Globus pallidus (tissue), 1 donor: ENCODE results near the gene SNUPN.

ENCODE experiments used
- DNase-seq: peaks from one replicate; pipeline ENCODE4 v3.0.0-alpha.2; 2015; ENCODE audit warnings: low spot score

SNUPN gene

DNA sequence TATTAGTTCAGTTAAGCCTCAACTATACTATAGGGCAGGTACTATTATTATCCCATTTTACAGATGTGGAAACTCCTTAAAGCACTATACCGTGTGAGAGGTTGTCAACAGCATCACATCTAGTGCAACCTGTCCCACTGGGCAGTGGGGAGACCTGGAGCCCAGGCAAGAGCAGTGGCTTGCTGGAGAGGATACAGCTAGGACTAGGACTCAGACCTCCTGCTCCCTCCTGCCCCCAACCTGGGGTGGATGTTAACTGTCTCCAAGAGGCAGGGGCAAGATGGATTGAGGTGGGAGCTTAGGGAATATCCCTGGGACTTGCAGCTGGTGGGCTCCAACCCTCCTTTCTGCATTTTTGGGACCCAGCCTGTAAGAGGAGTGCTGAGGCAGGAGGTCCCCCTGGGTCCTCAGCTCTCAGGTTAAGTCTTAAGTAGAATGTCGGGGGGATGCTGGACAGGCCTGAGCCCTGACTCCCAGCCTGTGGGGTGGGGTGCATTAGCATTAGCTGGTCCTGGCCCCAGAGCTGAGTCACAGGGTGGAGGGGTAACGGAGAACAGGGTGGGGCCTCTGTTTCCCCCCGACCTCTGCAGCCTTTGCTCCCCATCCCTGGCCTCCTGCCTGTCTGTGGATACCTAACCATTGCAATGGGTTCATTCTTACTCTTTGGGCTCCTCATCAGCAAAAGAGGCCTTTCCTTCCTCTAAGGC lies 28.8 kb upstream of the SNUPN start:
- no peak for DNase-seq

DNA sequence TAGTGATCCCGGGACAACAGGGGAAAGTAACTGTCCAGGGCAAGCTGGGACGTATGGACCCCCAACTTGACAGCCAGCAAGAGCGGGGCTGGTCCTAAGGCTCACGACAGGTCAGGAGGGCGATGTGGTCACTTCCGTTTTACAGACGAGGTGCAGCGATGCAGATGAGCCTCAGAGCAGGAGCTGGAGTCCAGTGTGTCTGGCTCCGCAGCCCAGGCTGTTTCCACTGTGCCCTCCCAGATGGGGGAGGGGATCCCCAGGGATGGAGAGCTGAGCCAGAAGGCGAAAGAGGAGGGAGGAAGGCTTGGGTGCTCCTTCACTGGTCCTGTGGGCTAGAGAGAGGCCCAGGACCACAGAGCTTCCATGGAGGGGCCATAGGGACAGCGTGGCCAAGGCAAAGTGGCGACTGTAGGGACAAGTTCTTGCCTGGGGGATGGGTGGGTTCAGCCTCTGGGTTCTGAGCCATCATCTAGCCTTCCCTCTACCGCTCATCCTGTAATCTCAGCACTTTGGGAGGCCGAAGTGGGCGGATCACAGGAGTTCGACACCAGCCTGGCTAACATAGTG lies 27.9 kb upstream of the SNUPN start:
- no peak for DNase-seq

DNA sequence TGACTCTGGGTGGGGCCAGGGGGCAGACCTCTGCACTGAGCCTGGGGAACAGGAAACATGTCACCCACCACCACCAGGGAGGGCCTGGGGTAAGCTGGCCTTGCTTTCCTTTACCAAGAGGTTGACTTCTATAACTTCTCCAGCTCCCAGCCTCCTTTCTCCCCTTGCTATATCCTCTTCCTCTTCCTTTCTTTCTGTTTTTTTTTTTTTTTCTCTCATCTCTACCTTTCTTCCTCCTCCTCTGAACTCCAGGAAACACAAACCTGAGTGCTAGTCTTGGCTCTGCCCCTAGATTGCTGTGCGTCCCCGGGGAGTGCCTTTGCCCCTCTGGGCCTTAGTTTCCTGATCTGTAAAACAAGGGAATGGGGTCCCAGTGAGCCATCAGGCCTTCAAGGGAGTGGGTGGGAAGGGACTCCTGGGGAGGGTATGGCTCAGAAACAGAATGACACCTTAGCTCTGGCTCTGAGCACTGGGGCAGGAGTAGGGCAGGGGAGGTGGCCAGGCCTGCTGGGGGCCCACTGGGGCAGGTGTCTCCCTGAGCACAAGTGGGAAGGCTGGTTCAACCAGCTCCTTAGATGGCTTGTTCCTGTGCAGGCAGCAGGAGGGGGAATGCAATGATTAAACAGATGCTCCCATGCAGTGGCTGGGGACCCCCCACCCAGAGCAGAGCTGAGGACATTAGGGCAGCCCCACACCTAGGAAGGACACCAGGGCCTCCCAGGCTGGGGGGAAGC lies 26.5 kb upstream of the SNUPN start:
- DNase-seq = no peak

DNA sequence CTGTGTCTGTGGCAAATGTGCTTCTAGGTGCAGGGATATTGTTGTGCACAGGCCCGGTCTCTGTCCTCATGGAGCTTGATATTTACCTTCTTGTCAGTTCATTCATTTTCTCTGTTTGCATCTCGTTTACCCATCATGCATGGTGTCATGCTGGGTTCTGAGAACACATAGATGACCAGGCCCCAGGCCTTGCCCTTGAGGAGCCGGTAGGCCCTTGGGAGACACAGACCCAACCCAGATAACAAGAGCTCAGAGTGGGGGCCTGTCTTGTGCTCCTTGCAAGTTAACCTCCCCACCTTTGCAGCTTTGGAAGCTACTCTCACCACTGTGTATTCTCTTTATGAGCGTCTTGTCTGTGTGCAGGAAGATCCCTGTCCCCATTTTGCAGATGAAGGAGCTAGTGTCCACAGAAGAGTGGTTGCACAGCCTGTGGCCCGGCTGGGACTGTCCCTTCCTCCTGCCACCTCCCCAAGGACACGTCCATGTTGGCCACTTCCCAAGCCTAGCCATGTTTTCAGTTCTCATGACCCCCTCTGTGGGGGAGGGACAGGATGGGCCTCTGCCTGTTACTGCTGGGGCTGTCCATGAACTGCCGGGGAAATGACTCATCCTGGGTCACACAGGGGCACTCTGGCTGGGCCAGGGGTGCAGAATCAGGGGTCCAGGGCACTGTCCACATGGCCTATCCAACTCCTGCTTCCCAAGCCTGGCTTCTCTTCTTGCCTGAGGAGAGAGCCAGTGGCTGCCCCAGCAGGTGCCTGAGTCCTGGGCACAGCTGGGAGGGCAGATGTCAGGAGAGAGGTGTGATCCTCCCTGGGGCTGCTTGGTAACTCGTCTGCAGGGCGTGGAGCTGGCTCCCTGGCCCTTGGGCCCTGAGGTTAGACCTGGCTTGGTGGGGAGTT lies 25.6 kb upstream of the SNUPN start:
- DNase-seq = no peak

DNA sequence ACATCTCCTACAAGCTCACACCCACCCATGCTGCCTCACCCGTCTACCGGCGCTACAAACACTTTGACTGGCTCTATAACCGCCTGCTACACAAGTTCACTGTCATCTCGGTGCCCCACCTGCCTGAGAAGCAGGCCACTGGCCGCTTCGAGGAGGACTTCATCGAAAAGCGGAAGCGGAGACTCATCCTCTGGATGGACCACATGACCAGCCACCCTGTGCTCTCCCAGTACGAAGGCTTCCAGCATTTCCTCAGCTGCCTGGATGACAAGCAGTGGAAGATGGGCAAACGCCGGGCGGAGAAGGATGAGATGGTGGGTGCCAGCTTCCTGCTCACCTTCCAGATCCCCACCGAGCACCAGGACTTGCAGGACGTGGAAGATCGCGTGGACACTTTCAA lies 24.3 kb upstream of the SNUPN start:
- no peak for DNase-seq

DNA sequence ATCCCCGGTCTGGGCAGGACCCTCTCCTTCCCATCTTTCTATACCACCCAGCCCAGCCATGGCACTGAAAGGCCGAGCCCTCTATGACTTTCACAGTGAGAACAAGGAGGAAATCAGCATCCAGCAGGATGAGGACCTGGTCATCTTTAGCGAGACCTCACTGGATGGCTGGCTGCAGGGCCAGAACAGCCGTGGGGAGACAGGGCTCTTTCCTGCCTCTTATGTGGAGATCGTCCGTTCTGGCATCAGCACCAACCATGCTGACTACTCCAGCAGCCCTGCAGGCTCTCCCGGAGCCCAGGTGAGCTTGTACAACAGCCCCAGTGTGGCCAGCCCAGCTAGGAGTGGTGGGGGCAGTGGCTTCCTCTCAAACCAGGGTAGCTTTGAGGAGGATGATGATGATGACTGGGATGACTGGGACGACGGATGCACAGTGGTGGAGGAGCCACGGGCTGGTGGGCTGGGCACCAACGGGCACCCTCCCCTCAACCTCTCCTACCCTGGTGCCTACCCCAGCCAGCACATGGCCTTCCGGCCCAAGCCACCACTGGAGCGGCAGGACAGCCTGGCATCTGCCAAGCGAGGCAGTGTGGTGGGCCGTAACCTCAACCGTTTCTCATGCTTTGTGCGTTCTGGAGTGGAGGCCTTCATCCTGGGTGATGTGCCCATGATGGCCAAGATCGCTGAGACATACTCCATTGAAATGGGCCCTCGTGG lies 23.7 kb upstream of the SNUPN start:
- no peak for DNase-seq

DNA sequence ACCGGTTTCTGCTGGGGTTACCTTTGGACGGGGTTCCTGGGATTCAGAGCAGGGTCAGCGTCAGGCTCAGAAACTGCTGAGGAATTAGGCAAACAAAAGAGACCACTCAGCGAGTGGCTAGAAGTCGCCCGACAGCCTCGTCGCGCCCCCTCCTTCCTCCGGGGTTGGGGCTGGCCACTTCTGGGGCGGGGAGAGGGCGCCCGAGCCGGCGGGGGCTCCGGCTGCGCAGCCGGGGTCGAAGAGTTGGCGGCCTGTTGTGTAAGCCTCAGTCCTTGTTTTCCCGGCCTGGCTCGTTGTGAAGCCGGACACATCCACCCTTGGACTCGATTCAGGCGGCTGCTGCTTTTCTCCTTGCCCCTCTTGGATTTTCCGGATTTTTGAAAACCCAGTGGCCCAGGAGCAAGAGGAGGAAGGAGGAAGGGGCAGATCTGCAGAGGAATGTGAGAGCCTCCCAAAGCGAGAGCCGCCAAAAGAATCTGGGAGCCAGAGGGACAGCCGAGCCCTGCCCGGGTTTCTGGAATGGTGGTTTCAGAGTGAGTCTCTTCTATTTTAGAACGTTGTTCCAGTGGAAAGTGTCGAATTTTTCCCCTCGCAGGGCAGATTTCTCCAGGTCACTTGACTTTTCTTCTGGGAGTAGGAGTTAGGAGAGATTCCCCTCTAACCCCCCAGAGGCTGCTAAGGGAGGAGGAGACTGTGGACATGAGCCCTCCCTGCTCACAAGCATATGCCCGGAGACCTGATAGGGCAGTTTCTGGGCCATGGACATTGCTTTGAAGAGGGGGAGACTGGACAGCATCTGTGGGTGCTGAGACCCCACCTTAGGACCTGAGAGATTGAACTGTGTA lies 22.9 kb upstream of the SNUPN start:
- DNase-seq = no peak

DNA sequence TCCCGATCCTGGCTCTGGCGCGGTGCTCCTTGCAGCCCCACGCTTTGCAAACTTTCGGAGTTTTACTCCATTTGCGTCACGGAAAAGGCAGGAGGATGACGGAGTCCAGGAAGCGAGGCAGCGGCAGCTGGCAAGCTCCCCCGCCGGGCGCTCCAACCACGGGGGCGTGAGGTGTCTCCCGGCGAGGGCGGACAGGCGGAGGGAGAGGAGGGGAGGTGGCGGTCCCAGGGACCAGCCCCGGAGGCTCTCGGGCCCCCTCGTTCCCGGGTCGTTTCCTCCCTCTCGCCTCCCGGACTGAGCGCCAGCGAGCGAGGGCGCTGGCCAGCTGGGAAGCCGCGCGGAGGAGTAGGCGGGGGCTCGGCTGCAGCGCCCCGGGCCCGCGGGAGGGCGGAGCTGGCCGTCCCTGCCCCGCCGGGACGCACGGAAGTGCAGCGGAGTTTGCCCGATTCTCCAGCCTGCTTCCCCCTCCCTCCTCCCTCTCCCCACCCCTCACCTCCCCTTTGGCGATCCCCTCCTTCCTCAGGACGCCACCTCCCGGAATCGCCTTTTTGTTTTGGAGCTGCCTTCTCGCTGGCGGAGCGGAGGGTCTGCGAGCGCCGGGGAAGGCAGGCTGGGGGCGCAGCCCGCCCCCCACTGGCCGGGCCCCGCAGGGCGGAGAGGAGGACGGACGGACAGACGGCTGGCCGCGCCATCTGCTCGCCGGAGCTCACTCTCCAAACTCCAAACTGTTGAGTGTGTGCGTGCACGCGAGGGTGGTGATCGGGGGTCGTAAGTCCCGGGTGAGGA lies 22.0 kb upstream of the SNUPN start, which contains the start of gene SNX33:
TSS of gene SNX33 (plus strand) at position 543 of the 786 bp plus-strand sequence. CDS start 1,191 bp downstream, outside the sequence.
- DNase-seq = peak; percentile 54

DNA sequence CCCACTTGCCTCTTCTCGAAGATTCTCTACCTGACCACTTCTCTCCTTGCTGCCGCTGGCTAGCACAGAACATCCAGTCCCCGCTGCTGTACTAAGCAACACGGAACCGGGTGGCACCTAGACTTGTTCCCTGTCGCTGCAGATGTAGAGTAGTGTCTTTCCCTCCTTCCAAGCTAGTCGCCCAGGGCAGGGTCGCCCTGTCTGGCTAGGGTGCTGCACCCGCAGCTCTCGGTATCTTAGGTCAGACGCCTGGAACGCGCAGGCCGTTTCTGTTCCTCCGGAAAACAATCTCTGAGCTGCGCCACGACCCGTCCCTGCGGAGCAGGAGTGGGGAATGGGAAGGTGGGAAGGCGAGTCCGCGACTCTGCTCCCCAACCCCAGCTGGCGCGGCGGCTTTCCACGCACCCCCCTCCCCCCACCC lies 21.4 kb upstream of the SNUPN start:
- DNase-seq = no peak

DNA sequence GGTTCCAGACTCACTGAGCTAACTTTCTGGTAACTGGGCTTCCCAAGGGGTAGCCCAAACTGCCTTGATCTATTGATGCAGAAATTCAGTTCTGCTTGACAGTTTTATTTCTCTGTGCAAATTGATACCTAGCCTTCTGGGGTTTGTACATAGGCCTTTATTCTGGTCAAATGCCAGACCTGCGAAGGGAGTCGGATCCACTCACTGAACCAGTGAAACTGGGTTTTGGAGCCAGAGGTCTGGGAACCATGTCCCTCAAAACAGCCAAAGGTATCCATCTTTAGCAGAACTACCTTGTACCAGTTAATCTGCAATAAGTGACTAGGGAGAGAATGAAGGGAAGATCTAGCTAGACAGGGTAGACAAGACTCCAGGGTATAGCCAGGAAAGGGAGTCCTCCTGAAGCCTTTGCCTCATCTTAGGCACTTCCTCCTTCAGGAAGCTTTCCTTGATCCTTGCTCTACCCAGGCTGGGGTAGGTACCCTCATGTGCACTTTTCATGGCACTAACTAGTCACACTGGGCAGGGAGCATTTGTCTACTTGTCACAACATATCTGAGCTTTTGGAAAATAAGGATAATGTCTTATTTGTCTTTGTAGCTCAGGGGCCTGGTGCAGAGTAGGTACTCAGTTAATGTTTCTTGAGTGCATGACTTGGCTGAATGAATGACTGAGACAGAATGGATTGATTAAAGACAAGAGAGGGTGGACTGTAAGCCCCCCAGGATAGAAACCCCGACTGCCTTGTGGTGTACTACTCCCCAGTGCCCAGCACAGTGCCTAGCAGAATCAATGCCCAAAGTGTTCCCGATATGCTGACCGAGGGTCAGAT lies 20.8 kb upstream of the SNUPN start:
- DNase-seq = no peak

DNA sequence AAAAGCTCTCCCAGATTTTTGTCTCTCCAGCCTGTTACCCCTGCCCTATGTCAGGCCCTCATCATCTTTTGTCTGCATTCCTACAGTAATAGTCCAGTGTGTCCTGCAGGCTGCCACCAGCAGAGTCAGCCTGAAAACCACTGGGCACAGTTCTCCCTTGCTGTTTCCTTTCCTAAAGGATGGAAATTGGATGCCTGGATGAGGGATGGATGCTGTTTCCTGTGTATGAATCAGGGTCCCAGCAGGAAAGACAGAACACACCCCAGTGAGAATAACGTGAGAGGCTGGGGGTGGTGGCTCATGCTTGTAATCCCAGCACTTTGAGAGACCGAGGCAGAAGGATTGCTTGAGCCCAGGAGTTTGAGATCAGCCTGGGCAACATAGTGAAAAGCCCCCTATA lies 18.9 kb upstream of the SNUPN start:
- DNase-seq = no peak

DNA sequence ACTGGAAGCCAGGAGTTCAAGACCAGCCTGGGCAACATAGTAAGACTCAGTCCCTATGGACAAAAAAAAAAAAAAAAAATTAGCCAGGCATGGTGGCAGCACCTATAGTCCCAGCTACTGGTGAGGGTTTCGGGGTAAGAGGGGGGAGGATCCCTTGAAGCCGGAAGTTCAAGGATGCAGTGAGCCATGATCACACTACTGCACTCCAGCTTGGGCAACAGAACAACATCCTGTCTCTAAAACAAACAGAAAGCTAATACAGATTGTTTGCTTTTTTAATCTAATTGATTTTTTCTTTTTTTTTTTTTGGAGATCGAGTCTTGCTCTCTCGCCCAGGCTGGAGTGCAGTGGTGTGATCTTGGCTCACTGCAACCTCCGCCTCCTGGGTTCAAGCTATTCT lies 16.1 kb upstream of the SNUPN start:
- no peak for DNase-seq

DNA sequence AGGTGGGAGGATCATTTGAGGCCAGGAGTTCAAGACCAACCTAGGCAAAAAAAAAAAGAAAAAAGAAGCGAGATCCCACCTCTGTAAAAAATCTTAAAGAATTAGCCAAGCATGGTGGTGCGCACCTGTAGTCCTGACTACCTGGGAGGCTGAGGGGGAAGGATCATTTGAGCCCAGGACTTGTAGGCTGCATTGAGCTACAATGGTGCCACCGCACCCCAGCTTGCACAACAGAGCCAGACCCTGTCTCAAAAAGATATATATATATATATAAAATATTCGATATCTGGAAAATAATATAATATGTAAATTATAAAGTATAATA lies 15.6 kb upstream of the SNUPN start:
- no peak for DNase-seq

DNA sequence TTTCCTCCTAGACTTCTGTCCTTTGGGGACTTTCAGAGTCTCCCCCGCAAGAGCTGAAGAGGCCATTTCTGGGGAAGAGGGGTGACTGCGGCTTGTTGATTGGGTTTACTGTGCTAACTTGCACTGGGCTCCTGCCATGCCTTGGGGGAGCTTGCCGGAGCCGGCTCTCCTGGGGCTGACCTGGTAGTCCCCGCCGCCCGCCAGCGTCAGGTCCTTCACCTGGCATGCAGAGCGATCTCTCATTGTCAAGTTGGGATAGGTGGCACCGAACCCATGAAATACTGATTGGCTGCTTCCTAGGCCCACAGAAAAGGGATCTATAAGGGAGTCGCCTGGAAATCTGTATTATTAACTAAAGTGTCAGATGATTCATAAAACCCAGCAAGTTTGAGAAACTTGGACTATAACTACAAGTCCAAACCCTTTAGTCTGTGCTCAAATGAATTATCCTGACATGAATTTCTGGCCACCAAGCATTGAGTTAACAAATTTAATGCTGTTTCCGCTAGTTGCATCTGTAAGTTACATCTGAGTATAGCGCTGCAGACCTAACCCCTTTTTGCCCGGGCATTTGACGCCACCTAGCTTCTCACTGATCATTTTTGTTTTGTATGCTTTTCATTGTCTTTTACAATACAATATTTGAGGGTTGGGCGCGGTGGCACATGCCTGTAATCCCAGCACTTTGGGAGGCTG lies 15.1 kb upstream of the SNUPN start:
- DNase-seq = no peak

DNA sequence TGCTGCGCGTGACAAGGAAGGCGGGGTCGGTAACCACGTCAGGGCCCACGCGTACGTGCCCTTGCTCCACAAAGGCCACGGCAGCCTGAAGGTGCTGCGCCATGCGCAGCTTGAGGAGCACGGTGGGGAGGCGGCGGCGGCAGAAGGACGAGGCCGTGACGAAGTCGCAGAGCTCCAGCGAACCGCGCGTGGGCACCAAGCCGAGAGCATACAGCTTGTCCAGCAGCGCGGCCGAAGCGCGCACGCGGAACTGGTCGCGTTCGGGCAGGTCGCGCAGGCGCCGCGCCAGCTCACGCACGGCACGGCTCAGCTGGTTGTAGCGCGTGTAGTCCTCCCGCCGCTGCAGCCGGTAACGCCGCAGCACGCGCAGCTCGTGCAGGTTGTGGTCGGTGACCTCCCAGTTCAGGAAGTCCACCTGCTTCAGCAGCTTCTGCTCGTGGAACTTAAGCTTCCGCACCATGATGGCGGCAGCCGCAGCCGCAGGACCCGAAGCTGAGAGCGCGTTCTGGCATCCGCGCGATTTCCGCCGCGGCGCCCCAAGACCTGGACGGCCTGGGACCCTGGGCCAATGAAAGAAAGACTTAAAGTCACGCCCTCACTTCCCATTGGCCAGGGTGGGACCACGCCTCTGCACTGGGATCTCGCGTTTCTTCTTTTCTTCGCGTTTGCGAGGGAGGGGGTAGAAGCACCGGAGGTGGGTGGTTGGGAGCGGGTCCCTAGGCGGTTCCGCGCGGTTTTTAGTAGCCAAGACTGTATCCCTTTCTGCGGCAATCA lies 14.4 kb upstream of the SNUPN start, which contains the start of gene IMP3:
TSS of gene IMP3 (minus strand) at position 516 of the 774 bp plus-strand sequence. CDS start at position 460, 56 bp downstream.
- DNase-seq = peak; percentile 98

DNA sequence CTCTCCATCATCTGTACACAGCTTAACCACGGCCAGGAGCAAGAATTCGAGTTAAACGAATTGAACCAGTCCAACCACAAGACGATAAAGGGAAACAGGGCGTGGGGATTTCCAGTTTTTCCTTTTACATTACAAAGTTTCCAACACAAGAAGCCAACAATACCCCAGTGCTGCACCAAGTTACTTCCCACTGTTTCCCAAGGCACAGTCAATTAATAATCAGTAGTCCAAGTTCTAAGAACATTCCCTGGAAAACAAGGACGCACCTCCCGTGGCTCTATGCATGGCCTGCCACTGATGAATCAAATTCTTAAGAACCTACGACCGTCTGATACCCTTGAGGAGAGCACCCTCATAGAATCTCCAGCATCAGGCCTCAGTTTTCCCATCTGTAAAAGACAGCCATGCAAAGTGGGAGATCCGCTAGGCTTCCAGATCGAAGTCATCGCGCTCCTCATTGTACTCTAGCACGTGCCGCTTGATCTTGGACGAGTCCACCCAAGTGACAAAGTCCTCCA lies 13.7 kb upstream of the SNUPN start:
- no peak for DNase-seq
